SK-N-SH (cell line): ENCODE data around the gene HES2. TPM values are rescaled to one million over a fixed set of nuclear protein-coding genes. Genes with fewer than 3 reads are reported as not detected.

Experiments used
- CTCF ChIA-PET: fragments of 300-600, 350-600 bp; formaldehyde crosslinking; extraction: SDS; loops from one replicate; lab custom pipeline; 2021; lab: Yijun Ruan, JAX
- POLR2A ChIA-PET: fragments of 350-600 bp; sonication (Branson Sonifier 250); formaldehyde crosslinking; extraction: SDS; loops from one replicate; lab custom pipeline; 2020; ENCODE audit warnings: antibody characterized with exemption, inconsistent platforms; lab: Yijun Ruan, JAX
- DNase-seq: peaks from one replicate; pipeline ENCODE4 v3.0.0; 2012
- H2AFZ ChIP-seq: fragments of 200-600 bp; sonication (generic); 2 replicates; pipeline ENCODE4 v1.8.1; 2016; ENCODE audit warnings: antibody characterized with exemption, mild to moderate bottlenecking, low read depth
- H3F3A ChIP-seq: fragments of 200-600 bp; sonication (generic); replicated peaks from 2 replicates; pipeline ENCODE3; 2016; ENCODE audit warnings: antibody characterized with exemption, mild to moderate bottlenecking; ENCODE audit not compliant: insufficient read depth
- H3K27ac ChIP-seq, 2 experiments: fragments of 200-500 bp in 1 of 2; fragments of 200-600 bp in 1 of 2; sonication (Bioruptor generic) in 1 of 2; sonication (generic), shearing (Covaris generic) in 1 of 2; 2 replicates each; pipeline versions ENCODE4 v1.5.1 to v1.6.1; 2014 to 2016; ENCODE audit warnings: low read depth in 2 of 2, inconsistent platforms in 1 of 2, low read length in 1 of 2, mild to moderate bottlenecking in 1 of 2, mixed read lengths in 1 of 2
- H3K27me3 ChIP-seq: fragments of 200-600 bp; sonication (generic), shearing (Covaris generic); 2 replicates; pipeline ENCODE4 v1.6.1; 2016; ENCODE audit warnings: mixed run types; ENCODE audit not compliant: insufficient read depth
- H3K36me3 ChIP-seq, 2 experiments: fragments of 200-500 bp in 1 of 2; fragments of 200-600 bp in 1 of 2; sonication (Bioruptor generic) in 1 of 2; sonication (generic) in 1 of 2; replicated peaks in 1 of 2; 2 replicates each; pipeline versions ENCODE3 to v1.5.1; 2014 to 2016; ENCODE audit warnings: low read length in 1 of 2, mild to moderate bottlenecking in 1 of 2; ENCODE audit not compliant: insufficient read depth in 2 of 2, control insufficient read depth in 1 of 2
- H3K4me1 ChIP-seq, 2 experiments: fragments of 200-500 bp in 1 of 2; fragments of 200-600 bp in 1 of 2; sonication (Bioruptor generic) in 1 of 2; sonication (generic), shearing (Covaris generic) in 1 of 2; 2 replicates each; pipeline versions ENCODE4 v1.5.1 to v1.6.1; 2014 to 2016; ENCODE audit warnings: low read depth in 1 of 2, low read length in 1 of 2, mixed run types in 1 of 2; ENCODE audit not compliant: insufficient read depth in 2 of 2, control insufficient read depth in 1 of 2
- H3K4me2 ChIP-seq: fragments of 200-600 bp; sonication (generic), shearing (Covaris generic); 2 replicates; pipeline ENCODE4 v1.6.1; 2017; ENCODE audit warnings: mixed run types
- H3K4me3 ChIP-seq, 2 experiments: fragments of 200-500 bp in 1 of 2; fragments of 200-600 bp in 1 of 2; sonication (Bioruptor generic) in 1 of 2; sonication (generic), shearing (Covaris generic) in 1 of 2; 2 replicates each; pipeline versions ENCODE4 v1.5.1 to v1.8.1; 2014 to 2016; ENCODE audit warnings: low read depth in 2 of 2, inconsistent platforms in 1 of 2, low read length in 1 of 2, mild to moderate bottlenecking in 1 of 2, mixed read lengths in 1 of 2, moderate library complexity in 1 of 2
- H3K79me2 ChIP-seq: fragments of 200-600 bp; sonication (generic); 2 replicates; pipeline ENCODE4 v1.8.1; 2017; ENCODE audit warnings: mild to moderate bottlenecking; ENCODE audit not compliant: insufficient read depth
- H3K9ac ChIP-seq: fragments of 200-600 bp; sonication (generic); 2 replicates; pipeline ENCODE4 v1.6.1; 2017; ENCODE audit warnings: mixed run types
- H3K9me2 ChIP-seq: fragments of 200-600 bp; sonication (generic); 2 replicates; pipeline ENCODE4 v1.6.1; 2017; ENCODE audit warnings: mixed run types
- H3K9me3 ChIP-seq: fragments of 200-600 bp; sonication (generic); 2 replicates; pipeline ENCODE4 v1.6.1; 2017; ENCODE audit warnings: mixed run types, mild to moderate bottlenecking, moderate library complexity
- H4K20me1 ChIP-seq: fragments of 200-600 bp; sonication (generic); 2 replicates; pipeline ENCODE4 v1.6.1; 2017; ENCODE audit warnings: mild to moderate bottlenecking, mixed run types; ENCODE audit not compliant: insufficient read depth
- EZH2phosphoT487 ChIP-seq: fragments of 200-600 bp; sonication (generic); IDR thresholded peaks from 2 replicates; pipeline ENCODE4 v1.6.1; 2017; ENCODE audit warnings: low read depth, mixed run types, mild to moderate bottlenecking, antibody characterized with exemption, moderate library complexity, borderline replicate concordance
- FOXM1 ChIP-seq: IDR thresholded peaks from 2 replicates; pipeline ENCODE4 v1.4.0; 2012; ENCODE audit warnings: low read depth, mild to moderate bottlenecking
- GABPA ChIP-seq: IDR thresholded peaks from 2 replicates; pipeline ENCODE4 v1.4.0; 2012; ENCODE audit warnings: low read depth, mild to moderate bottlenecking
- MEF2A ChIP-seq: IDR thresholded peaks from 2 replicates; pipeline ENCODE4 v1.4.0; 2012; ENCODE audit warnings: low read depth, borderline replicate concordance
- NFIC ChIP-seq: IDR thresholded peaks from 2 replicates; pipeline ENCODE4 v1.4.0; 2012; ENCODE audit warnings: borderline replicate concordance
- POLR2AphosphoS5 ChIP-seq: IDR thresholded peaks from 2 replicates; pipeline ENCODE4 v1.6.1; 2012; ENCODE audit warnings: low read depth, low read length
- RXRA ChIP-seq: IDR thresholded peaks from 2 replicates; pipeline ENCODE4 v1.4.0; 2012; ENCODE audit warnings: low read depth, mild to moderate bottlenecking, borderline replicate concordance
- TCF12 ChIP-seq: IDR thresholded peaks from 2 replicates; pipeline ENCODE4 v1.4.0; 2012
- YY1 ChIP-seq: IDR thresholded peaks from 2 replicates; pipeline ENCODE4 v1.4.0; 2012; ENCODE audit warnings: low read depth, mild to moderate bottlenecking
- WGBS: methylation state at CpG from one replicate; pipeline ENCODE4 v1.1.6; 2017; ENCODE audit warnings: low lambda C conversion rate; 5-methylcytosine and 5-hydroxymethylcytosine counted together
- polyA plus RNA-seq, 3 experiments: library from polyadenylated mRNA; depleted of rRNA; stranded (reverse); fragments of >200 nt; gene quantifications; 2 replicates each; pipeline ENCODE4 v1.2.3, GENCODE V29; 2012
- TF ChIP-seq, protein P1 (sequence below): fragments of 150-350 bp; IDR thresholded peaks from 2 replicates; pipeline ENCODE4 v1.6.1; 2016; ENCODE audit warnings: mild to moderate bottlenecking, low read depth, low read length
- TF ChIP-seq, protein P2 (sequence below): fragments of 200-600 bp; sonication (generic); IDR thresholded peaks from 2 replicates; pipeline ENCODE4 v1.6.1; 2017; ENCODE audit warnings: antibody characterized with exemption, mild to moderate bottlenecking, moderate library complexity
- TF ChIP-seq, protein P3 (sequence below): IDR thresholded peaks from 2 replicates; pipeline ENCODE4 v1.6.1; 2012; ENCODE audit warnings: mild to moderate bottlenecking, low read depth, low read length, moderate library complexity
- TF ChIP-seq, protein P4 (sequence below): fragments of 150-350 bp; IDR thresholded peaks from 2 replicates; pipeline ENCODE4 v1.6.1; 2017; ENCODE audit warnings: antibody characterized with exemption, low read length, low read depth, borderline replicate concordance
- TF ChIP-seq, protein P5 (sequence below): IDR thresholded peaks from 2 replicates; pipeline ENCODE4; 2012
- TF ChIP-seq, protein P6 (sequence below): IDR thresholded peaks from 2 replicates; pipeline ENCODE4 v1.4.0; 2012; ENCODE audit warnings: low read depth, borderline replicate concordance

HES2 gene
- polyA plus RNA-seq, 1 of the 3 experiments (the other 2 are of a cell fraction), result 0.03 TPM

DNA sequence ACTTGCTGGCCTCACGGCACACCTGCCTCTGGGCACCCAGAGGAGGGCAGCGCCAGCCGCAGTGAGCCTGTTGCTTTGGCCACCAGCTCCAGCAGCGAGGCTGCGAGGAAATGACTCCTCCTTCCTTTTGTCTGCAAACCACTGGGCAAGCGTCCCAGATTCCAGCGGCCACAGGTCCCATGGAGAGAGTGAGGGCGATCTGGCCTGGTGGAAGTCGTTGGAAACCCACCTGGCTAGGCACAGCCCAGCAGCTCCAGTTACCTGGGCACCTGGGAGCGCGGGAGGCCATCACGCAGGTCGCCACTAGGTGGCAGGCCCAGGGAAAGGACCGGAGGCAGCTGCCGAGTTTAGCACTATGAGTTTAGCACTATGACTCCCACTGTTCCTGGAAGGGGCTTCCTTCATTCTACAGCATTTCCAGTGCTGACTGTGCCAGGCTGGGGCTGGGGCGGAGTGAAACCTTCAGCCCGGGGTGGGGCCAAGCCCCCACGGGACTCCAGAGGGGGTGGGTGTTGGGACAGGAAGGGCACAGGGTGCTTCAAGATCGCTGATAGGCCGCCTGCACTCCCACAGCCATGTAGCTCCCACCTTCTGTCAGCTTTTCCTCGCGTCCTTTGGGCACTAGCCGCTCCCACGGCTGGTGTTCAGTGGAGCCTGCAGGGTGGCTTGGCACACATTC, 3.7 kb upstream of the HES2 start (continued):
- TF ChIP-seq, protein P1, sequence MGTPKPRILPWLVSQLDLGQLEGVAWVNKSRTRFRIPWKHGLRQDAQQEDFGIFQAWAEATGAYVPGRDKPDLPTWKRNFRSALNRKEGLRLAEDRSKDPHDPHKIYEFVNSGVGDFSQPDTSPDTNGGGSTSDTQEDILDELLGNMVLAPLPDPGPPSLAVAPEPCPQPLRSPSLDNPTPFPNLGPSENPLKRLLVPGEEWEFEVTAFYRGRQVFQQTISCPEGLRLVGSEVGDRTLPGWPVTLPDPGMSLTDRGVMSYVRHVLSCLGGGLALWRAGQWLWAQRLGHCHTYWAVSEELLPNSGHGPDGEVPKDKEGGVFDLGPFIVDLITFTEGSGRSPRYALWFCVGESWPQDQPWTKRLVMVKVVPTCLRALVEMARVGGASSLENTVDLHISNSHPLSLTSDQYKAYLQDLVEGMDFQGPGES, result no peak
- TF ChIP-seq, protein P2, sequence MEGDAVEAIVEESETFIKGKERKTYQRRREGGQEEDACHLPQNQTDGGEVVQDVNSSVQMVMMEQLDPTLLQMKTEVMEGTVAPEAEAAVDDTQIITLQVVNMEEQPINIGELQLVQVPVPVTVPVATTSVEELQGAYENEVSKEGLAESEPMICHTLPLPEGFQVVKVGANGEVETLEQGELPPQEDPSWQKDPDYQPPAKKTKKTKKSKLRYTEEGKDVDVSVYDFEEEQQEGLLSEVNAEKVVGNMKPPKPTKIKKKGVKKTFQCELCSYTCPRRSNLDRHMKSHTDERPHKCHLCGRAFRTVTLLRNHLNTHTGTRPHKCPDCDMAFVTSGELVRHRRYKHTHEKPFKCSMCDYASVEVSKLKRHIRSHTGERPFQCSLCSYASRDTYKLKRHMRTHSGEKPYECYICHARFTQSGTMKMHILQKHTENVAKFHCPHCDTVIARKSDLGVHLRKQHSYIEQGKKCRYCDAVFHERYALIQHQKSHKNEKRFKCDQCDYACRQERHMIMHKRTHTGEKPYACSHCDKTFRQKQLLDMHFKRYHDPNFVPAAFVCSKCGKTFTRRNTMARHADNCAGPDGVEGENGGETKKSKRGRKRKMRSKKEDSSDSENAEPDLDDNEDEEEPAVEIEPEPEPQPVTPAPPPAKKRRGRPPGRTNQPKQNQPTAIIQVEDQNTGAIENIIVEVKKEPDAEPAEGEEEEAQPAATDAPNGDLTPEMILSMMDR, result peak; percentile 65
- TF ChIP-seq RXRA (no peak), FOXM1 (no peak), NFIC (peak; percentile 27; the same call in 1 of the 2 replicates)
- TF ChIP-seq, protein P3, sequence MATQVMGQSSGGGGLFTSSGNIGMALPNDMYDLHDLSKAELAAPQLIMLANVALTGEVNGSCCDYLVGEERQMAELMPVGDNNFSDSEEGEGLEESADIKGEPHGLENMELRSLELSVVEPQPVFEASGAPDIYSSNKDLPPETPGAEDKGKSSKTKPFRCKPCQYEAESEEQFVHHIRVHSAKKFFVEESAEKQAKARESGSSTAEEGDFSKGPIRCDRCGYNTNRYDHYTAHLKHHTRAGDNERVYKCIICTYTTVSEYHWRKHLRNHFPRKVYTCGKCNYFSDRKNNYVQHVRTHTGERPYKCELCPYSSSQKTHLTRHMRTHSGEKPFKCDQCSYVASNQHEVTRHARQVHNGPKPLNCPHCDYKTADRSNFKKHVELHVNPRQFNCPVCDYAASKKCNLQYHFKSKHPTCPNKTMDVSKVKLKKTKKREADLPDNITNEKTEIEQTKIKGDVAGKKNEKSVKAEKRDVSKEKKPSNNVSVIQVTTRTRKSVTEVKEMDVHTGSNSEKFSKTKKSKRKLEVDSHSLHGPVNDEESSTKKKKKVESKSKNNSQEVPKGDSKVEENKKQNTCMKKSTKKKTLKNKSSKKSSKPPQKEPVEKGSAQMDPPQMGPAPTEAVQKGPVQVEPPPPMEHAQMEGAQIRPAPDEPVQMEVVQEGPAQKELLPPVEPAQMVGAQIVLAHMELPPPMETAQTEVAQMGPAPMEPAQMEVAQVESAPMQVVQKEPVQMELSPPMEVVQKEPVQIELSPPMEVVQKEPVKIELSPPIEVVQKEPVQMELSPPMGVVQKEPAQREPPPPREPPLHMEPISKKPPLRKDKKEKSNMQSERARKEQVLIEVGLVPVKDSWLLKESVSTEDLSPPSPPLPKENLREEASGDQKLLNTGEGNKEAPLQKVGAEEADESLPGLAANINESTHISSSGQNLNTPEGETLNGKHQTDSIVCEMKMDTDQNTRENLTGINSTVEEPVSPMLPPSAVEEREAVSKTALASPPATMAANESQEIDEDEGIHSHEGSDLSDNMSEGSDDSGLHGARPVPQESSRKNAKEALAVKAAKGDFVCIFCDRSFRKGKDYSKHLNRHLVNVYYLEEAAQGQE, result no peak

DNA sequence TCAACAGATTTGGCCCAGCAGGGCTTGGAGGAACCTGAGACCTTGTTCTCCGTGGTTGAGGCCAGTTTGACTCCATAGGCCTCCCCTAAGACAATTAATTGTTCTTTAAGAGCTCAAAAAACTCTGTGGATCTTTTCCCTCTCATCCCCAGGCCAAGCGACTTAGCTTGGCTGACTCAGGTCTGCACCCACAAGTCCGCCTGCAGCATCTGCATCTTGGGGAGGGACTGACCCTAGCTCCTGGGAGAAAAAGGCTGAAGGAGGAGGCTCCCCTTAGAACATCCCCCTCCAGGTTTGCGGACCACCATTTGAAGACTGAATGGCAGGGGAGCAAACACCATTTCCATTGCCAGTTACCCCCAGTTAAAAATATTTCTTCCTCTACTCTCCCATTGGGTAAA, 1.5 kb upstream of the HES2 start:
- H3K4me2 ChIP-seq, result no peak overlapping the region
- H3K79me2 ChIP-seq, result no peaks in the 10 kb centered on the region
- ChIA-PET CTCF (interaction anchor here (1.0 to 16.1 kb wide), 10 partner anchors 15 to 183 kb away, joined by 3 to 290 read pairs (median 8); no protein-coding TSS in a partner anchor), POLR2A (no interaction called here)
- peaks cover 34% of the 10 kb centered on the region for H3K27me3 ChIP-seq
- H3K9ac ChIP-seq, result no peak overlapping the region
- H4K20me1 ChIP-seq, result no peaks in the 10 kb centered on the region
- H3K4me1 ChIP-seq, result peaks cover 6 to 18% of the 10 kb centered on the region in 2 experiments; a peak in 1 of 4 replicates
- no peaks in the 10 kb centered on the region for H3K9me2 ChIP-seq
- 91% methylated on average over 3 of the region's 4 CpGs for WGBS
- no peak overlapping the region for H3K4me3 ChIP-seq
- H3K36me3 ChIP-seq, result no peaks in the 10 kb centered on the region
- H3K27ac ChIP-seq, result no peak overlapping the region
- H3K9me3 ChIP-seq, result no peaks in the 10 kb centered on the region
- DNase-seq, result no peak
- no peaks in the 10 kb centered on the region for H3F3A ChIP-seq
- H2AFZ ChIP-seq, result no peak overlapping the region
- TF ChIP-seq POLR2AphosphoS5 (no peak), GABPA (no peak), YY1 (no peak), TCF12 (no peak), MEF2A (no peak), FOXM1 (no peak), EZH2phosphoT487 (no peak)
- TF ChIP-seq, protein P4, sequence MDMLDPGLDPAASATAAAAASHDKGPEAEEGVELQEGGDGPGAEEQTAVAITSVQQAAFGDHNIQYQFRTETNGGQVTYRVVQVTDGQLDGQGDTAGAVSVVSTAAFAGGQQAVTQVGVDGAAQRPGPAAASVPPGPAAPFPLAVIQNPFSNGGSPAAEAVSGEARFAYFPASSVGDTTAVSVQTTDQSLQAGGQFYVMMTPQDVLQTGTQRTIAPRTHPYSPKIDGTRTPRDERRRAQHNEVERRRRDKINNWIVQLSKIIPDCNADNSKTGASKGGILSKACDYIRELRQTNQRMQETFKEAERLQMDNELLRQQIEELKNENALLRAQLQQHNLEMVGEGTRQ, result no peak
- TF ChIP-seq, protein P5, sequence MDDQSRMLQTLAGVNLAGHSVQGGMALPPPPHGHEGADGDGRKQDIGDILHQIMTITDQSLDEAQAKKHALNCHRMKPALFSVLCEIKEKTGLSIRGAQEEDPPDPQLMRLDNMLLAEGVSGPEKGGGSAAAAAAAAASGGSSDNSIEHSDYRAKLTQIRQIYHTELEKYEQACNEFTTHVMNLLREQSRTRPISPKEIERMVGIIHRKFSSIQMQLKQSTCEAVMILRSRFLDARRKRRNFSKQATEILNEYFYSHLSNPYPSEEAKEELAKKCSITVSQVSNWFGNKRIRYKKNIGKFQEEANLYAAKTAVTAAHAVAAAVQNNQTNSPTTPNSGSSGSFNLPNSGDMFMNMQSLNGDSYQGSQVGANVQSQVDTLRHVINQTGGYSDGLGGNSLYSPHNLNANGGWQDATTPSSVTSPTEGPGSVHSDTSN, result no peak
- TF ChIP-seq, protein P6, sequence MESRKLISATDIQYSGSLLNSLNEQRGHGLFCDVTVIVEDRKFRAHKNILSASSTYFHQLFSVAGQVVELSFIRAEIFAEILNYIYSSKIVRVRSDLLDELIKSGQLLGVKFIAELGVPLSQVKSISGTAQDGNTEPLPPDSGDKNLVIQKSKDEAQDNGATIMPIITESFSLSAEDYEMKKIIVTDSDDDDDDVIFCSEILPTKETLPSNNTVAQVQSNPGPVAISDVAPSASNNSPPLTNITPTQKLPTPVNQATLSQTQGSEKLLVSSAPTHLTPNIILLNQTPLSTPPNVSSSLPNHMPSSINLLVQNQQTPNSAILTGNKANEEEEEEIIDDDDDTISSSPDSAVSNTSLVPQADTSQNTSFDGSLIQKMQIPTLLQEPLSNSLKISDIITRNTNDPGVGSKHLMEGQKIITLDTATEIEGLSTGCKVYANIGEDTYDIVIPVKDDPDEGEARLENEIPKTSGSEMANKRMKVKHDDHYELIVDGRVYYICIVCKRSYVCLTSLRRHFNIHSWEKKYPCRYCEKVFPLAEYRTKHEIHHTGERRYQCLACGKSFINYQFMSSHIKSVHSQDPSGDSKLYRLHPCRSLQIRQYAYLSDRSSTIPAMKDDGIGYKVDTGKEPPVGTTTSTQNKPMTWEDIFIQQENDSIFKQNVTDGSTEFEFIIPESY, result no peak
- TF ChIP-seq, protein P3, result no peak
